Gastroesophageal sphincter (tissue), 3 donors: ENCODE data around the gene SERPINI2.

ENCODE experiments used
- CTCF ChIP-seq, 4 experiments: fragments of 200-600 bp in 2 of 4; fragments of 450-650 bp in 2 of 4; sonication (generic) in 1 of 4; IDR thresholded peaks; one replicate each; pipeline ENCODE4 v1.5.1; 2017 to 2019; ENCODE audit warnings: antibody characterized with exemption in 4 of 4, mild to moderate bottlenecking in 2 of 4, moderate library complexity in 2 of 4
- POLR2A ChIP-seq, 2 donors: fragments of 450-650 bp; IDR thresholded peaks; one replicate each; pipeline ENCODE4 v1.6.1; 2017; ENCODE audit warnings: antibody characterized with exemption in 2 of 2, mild to moderate bottlenecking in 2 of 2, moderate library complexity in 1 of 2
- POLR2AphosphoS5 ChIP-seq: sonication (generic); formaldehyde crosslinking; IDR thresholded peaks from one replicate; pipeline ENCODE4 v1.6.1; 2017; ENCODE audit warnings: antibody characterized with exemption

GRCh38 chr3:167396075-167396474, 77.8 kb downstream of the SERPINI2 start:
- no peak for TF ChIP-seq CTCF (IDR thresholded peaks at IDR 0.05)
- no peak for TF ChIP-seq POLR2AphosphoS5
- TF ChIP-seq POLR2A (IDR thresholded peaks at IDR 0.05) = no peak
